Mononuclear cell (primary cell): ENCODE data around the gene ATP6V1F. TPM values are rescaled to one million over a fixed set of nuclear protein-coding genes. Genes with fewer than 3 reads are reported as not detected.

Source experiments
- H3K27me3 ChIP-seq: 2 replicates; pipeline ENCODE4 v1.6.0; 2011; ENCODE audit warnings: low read length, control low read depth; ENCODE audit not compliant: insufficient read depth
- H3K4me1 ChIP-seq: 2 replicates; pipeline ENCODE4 v1.5.1; 2011; ENCODE audit warnings: mild to moderate bottlenecking, low read length, control low read depth; ENCODE audit not compliant: insufficient read depth
- H3K4me3 ChIP-seq: 2 replicates; pipeline ENCODE4 v1.5.1; 2011; ENCODE audit warnings: mild to moderate bottlenecking, low read length, moderate library complexity
- H3K9me3 ChIP-seq: 2 replicates; pipeline ENCODE4 v1.5.1; 2011; ENCODE audit warnings: low read depth, mild to moderate bottlenecking, control low read depth, low read length
- total RNA-seq: library from RNA; depleted of rRNA; stranded (reverse); fragments of >200 nt; gene quantifications from one replicate; pipeline ENCODE4 v1.2.3, GENCODE V29; 2012

ATP6V1F gene
- total RNA-seq, 1 donor, result 87.9 TPM

GRCh38 chr7:128878226-128879105 lies 15.8 kb downstream of the ATP6V1F start:
- Histone ChIP-seq H3K4me1 (no peaks in the 10 kb centered on the region), H3K27me3 (no peaks in the 10 kb centered on the region), H3K9me3 (no peaks in the 10 kb centered on the region), H3K4me3 (no peak overlapping the region)

- no peaks in the 10 kb centered on the region for H3K4me1 ChIP-seq
- H3K9me3 ChIP-seq, result no peaks in the 10 kb centered on the region
- H3K4me3 ChIP-seq, result no peak overlapping the region
- no peaks in the 10 kb centered on the region for H3K27me3 ChIP-seq
Observed at GRCh38 chr7:128879461-128879938, 16.8 kb downstream of the ATP6V1F start.

GRCh38 chr7:128879939-128880746 lies 17.5 kb downstream of the ATP6V1F start:
- H3K4me1 ChIP-seq, result no peaks in the 10 kb centered on the region

DNA sequence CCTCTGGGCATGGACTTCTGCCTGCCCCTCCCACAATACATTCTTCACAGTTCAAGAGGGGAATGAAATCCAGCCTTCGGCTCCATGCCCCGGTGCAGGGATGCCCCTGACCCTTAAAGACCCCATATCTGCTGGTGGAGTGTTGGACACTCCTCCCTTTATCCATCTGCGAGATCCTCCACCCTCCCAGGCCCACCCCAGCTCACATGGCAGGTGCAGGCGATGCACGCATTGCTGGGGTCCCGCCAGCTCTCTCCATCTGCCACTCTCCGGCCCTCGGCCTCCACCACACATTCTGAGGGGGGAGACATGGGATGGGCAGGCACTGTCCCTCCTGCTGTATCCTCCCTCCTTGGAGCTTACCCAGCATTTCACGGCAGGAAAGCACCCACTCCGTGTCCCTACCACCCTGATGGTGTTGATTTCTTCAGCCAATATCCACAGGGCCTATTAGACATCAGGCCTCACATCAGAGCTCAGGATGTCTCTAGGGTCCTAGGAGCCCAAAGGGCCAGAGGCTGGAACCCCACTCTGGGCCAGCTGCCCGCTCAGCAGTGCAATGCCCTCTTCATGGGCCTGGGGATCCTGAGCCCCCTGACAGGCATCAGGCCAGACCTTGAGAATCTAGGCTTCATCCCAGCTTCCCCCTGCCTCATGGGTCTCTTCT lies 18.3 kb downstream of the ATP6V1F start:
- no peaks in the 10 kb centered on the region for H3K4me1 ChIP-seq
- H3K27me3 ChIP-seq, result no peaks in the 10 kb centered on the region
- no peaks in the 10 kb centered on the region for H3K9me3 ChIP-seq
- no peak overlapping the region for H3K4me3 ChIP-seq

More at GRCh38 chr7:128879939-128880746, 17.5 kb downstream of the ATP6V1F start:
- H3K4me3 ChIP-seq, result no peak overlapping the region
- H3K9me3 ChIP-seq, result no peaks in the 10 kb centered on the region
- H3K27me3 ChIP-seq, result no peaks in the 10 kb centered on the region

- Histone ChIP-seq H3K27me3 (no peaks in the 10 kb centered on the region), H3K9me3 (no peaks in the 10 kb centered on the region), H3K4me3 (no peak overlapping the region), H3K4me1 (no peaks in the 10 kb centered on the region)
Observed at GRCh38 chr7:128881458-128882125, 18.9 kb downstream of the ATP6V1F start.

- Histone ChIP-seq H3K4me3 (no peak overlapping the region), H3K9me3 (no peaks in the 10 kb centered on the region), H3K4me1 (no peaks in the 10 kb centered on the region), H3K27me3 (no peaks in the 10 kb centered on the region)
Observed at GRCh38 chr7:128882134-128882533, 19.5 kb downstream of the ATP6V1F start.

DNA sequence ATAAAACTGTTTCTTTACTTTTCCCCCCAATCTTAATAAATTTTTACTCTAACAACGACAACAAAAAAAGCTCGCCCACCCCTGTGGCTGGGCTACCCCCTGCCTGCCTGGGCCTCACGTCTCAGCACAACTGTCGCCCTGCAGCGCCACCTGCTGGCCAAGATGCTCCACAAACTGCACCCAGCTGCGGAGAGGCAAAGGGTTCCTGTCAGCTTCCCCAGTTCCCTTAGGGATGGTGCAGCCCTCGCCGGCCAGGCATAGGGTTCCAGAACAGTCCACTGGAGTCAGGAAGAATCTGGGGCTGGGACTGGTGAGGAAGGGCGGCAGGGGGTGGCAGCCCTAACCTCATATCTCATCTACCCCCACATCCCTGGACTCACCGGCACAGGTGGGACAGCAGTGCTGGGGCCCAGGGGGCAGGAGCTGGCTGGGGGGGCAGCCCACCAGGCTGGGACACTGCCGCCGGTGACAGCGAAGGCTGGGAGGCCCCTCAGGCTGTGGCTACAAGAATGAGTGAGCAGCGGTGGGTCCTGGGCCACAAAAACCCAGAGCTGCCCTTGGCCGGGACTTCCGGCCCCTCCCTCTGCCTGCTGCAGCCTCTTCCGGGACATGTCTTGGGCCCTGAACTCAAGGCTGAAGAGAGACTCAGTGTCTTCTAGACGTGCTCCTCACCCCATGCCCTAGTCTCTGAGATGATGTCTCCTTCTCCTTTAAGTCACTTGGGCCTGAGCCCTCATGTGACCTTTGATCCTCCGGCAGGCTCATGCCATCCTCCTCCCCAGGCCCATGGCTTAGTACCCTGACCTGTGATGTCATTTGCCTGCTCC lies 21.2 kb downstream of the ATP6V1F start:
- H3K4me3 ChIP-seq, result no peak overlapping the region
- no peaks in the 10 kb centered on the region for H3K9me3 ChIP-seq
- no peaks in the 10 kb centered on the region for H3K4me1 ChIP-seq
- no peaks in the 10 kb centered on the region for H3K27me3 ChIP-seq

DNA sequence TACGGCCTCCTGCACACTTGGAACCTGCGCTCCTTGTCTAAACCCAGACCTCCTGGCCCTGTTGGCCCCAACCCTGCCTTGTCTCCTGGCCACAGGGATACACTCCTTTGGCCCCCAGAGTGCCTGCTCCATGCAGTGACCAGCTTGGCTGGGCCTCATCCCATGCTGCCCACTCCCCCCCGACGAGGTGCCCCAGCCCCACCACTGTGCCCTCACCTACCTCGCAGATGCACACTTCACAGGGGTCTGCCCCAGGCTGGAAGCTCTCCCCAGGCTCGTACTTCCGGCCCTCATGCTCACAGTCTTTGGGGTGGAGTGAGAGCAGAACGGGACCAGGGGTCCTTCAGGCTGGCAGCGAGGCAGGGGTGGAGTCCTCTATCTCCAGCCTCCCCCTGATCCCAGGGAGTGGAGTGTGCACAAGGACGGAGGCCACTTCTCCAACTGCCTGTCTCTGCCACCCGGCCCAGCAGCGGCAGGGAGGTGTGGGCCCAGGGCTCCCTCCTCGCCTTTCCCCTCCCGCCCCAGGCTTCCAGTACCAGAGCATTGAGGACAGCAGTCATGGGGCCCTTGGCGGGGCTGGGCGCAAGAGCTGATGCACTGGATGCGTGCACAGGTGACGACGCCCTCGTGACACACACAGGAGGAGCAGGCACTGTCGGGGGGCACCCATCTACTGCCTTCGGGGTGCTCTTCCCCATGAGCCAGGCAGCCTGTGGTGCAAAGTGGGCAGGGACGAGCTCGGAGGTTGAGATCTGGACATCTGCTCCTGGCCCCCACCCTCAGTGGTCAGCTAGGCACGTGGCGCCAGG lies 22.1 kb downstream of the ATP6V1F start:
- Histone ChIP-seq H3K4me3 (no peak overlapping the region), H3K4me1 (no peaks in the 10 kb centered on the region), H3K9me3 (no peaks in the 10 kb centered on the region), H3K27me3 (peaks cover 5% of the 10 kb centered on the region)

GRCh38 chr7:128885370-128886187 lies 22.9 kb downstream of the ATP6V1F start:
- H3K4me1 ChIP-seq, result no peaks in the 10 kb centered on the region

GRCh38 chr7:128886391-128887168 lies 23.9 kb downstream of the ATP6V1F start:
- Histone ChIP-seq H3K4me3 (no peak overlapping the region), H3K9me3 (no peaks in the 10 kb centered on the region), H3K27me3 (peaks cover 14% of the 10 kb centered on the region), H3K4me1 (no peaks in the 10 kb centered on the region)

More at GRCh38 chr7:128885370-128886187, 22.9 kb downstream of the ATP6V1F start:
- Histone ChIP-seq H3K9me3 (no peaks in the 10 kb centered on the region), H3K4me3 (no peak overlapping the region), H3K27me3 (peaks cover 10% of the 10 kb centered on the region)

GRCh38 chr7:128887169-128888038 lies 24.7 kb downstream of the ATP6V1F start:
- no peaks in the 10 kb centered on the region for H3K9me3 ChIP-seq
- H3K4me1 ChIP-seq, result no peaks in the 10 kb centered on the region
- H3K27me3 ChIP-seq, result peaks cover 18% of the 10 kb centered on the region
- H3K4me3 ChIP-seq, result no peak overlapping the region
